AG08396 (cell line): ENCODE measurements around the gene FXYD7.
"Not testable (repeated sequence)": the region's sequence is repeated elsewhere in the genome, so short reads cannot be mapped to it uniquely, and the experiment has no call there.

Experiments used
- DNase-seq: peaks from one replicate; pipeline ENCODE4 v3.0.0; 2012; ENCODE audit warnings: low spot score, mixed read lengths

The FXYD7 gene

GRCh38 chr19:35127871-35128270 is 15.2 kb upstream of the FXYD7 start:
- no peak for DNase-seq

- DNase-seq = no peak
Measured at GRCh38 chr19:35128398-35129057, 14.5 kb upstream of the FXYD7 start.

- DNase-seq = not testable (repeated sequence)
Measured at GRCh38 chr19:35129724-35130274, 13.3 kb upstream of the FXYD7 start.

GRCh38 chr19:35130761-35131720 is 12.0 kb upstream of the FXYD7 start:
- no peak for DNase-seq

GRCh38 chr19:35132254-35132653 is 10.8 kb upstream of the FXYD7 start:
- DNase-seq = no peak

GRCh38 chr19:35133826-35134225 is 9.2 kb upstream of the FXYD7 start:
- DNase-seq = no peak

GRCh38 chr19:35134601-35135242 is 8.3 kb upstream of the FXYD7 start, which contains the start of gene LGI4:
Gene LGI4 (minus strand): TSS chr19:35135059. CDS start chr19:35134680, 379 bp downstream.
- no peak for DNase-seq

- DNase-seq = peak; percentile 90
Measured at GRCh38 chr19:35135389-35135909, 7.6 kb upstream of the FXYD7 start.

GRCh38 chr19:35136231-35136630 is 6.8 kb upstream of the FXYD7 start:
- no peak for DNase-seq

- DNase-seq = no peak
Measured at GRCh38 chr19:35136977-35137702, 5.9 kb upstream of the FXYD7 start.

GRCh38 chr19:35138305-35138892 is 4.7 kb upstream of the FXYD7 start, which contains the start of gene FXYD1:
Gene FXYD1 (plus strand): TSS chr19:35138824. CDS start chr19:35140080, 1,256 bp downstream.
- no peak for DNase-seq

- no peak for DNase-seq
Measured at GRCh38 chr19:35140207-35140961, 2.7 kb upstream of the FXYD7 start.

- peak; percentile 100 for DNase-seq
Measured at GRCh38 chr19:35140962-35141836, 1.9 kb upstream of the FXYD7 start.

- DNase-seq = no peak
Measured at GRCh38 chr19:35141837-35142605, 1.0 kb upstream of the FXYD7 start.

GRCh38 chr19:35142606-35143230 is 337 bp upstream of the FXYD7 start:
- peak; percentile 68 for DNase-seq

- no peak for DNase-seq
Measured at GRCh38 chr19:35143818-35144217, 763 bp downstream of the FXYD7 start.

GRCh38 chr19:35144259-35144599 is 1.2 kb downstream of the FXYD7 start:
- DNase-seq = no peak
